ENCODE results near the gene PSMG4. TPM values are rescaled to one million over a fixed set of nuclear protein-coding genes. Genes with fewer than 3 reads are reported as not detected.

The PSMG4 gene
- total and polyA plus RNA-seq, 2 donors (not counting 3 experiments of a cell fraction or from before 2014, with no cell fraction given): 31.4 to 46.0 TPM

DNA sequence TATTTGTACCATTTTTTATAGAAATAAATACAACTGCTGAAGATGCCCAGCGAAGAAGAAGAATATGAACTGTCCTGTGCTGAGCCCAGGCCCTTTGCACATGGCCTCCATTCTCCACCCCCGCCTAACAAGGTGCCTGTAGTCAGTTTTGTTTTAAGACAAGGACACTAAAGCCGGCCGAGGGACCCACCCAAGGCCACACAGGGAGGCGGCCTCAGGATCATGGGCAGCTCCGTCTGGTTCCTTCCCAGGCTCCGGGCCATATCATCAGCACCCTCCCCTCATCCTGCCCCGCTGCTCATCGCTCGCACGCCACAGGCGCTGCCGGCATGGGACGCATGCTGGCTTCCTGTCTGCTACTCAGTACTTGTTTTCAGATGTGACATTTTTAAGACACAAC is 21.3 kb downstream of the PSMG4 start:
- H3K4me3 ChIP-seq (replicated peaks in 1 of 3; ENCODE audit: insufficient read depth in 1 of 3, low read depth in 1 of 3, low read length in 3 of 3): no peak overlapping the region
- H3K79me2 ChIP-seq (ENCODE audit: control insufficient read depth, insufficient read depth, low read length): no peaks in the 10 kb centered on the region
- intact Hi-C loops (cut with micrococcal nuclease): loop anchor here (2.0 to 5.0 kb wide), 2 partner anchors 547 to 632 kb away; no protein-coding TSS in a partner anchor
- TF ChIP-seq POLR2AphosphoS5 (IDR thresholded peaks at IDR 0.05; ENCODE audit: insufficient read depth, low read depth, low read length): no peak
- H3K9ac ChIP-seq (replicated peaks; ENCODE audit: extremely low read depth, insufficient read depth, low read length): no peak overlapping the region
- ChIA-PET CTCF (interaction anchor here (0.5 to 4.0 kb wide), 35 partner anchors 12 to 875 kb away, joined by 3 to 133 read pairs (median 4); partner anchors contain the start of gene FAM50B), POLR2A (no interaction called here)
- H4K20me1 ChIP-seq (replicated peaks; ENCODE audit: control insufficient read depth, extremely low read depth, insufficient read depth, low read length): no peaks in the 10 kb centered on the region
- BruUV-seq (replicated peaks): no TSS peak
- H2AFZ ChIP-seq (ENCODE audit: low read depth, low read length): no peak overlapping the region
- no peaks in the 10 kb centered on the region for H3K27me3 ChIP-seq (ENCODE audit: control insufficient read depth in 2 of 2, insufficient read depth in 2 of 2, low read length in 2 of 2)
- H3K9me3 ChIP-seq (replicated peaks; ENCODE audit: control insufficient read depth, insufficient read depth, low read length): no peaks in the 10 kb centered on the region
- H3K27ac ChIP-seq (ENCODE audit: insufficient read depth, low read depth, low read length): no peak overlapping the region
- H3K36me3 ChIP-seq (ENCODE audit: control insufficient read depth in 2 of 2, extremely low read depth in 1 of 2, insufficient read depth in 2 of 2, low read length in 2 of 2): peaks cover 0 to 6% of the 10 kb centered on the region in 2 experiments
- no peaks in the 10 kb centered on the region for H3K9me1 ChIP-seq (replicated peaks; ENCODE audit: control insufficient read depth, extremely low read depth, insufficient read depth, low read length)
- DNase-seq (ENCODE audit: low read depth, low spot score) (no peak), FAIRE-seq (no peak)
- H3K4me2 ChIP-seq (ENCODE audit: insufficient read depth, low read length): no peak overlapping the region
- H3K4me1 ChIP-seq (ENCODE audit: control insufficient read depth, extremely low read depth, insufficient read depth, low read length): peaks cover 27% of the 10 kb centered on the region
- dilution Hi-C loops (cut with MboI; ENCODE audit: extremely low pct_ligation_motif_present, low sequenced_read_pairs): loop anchor here (25.0 kb wide), 1 partner anchor 707 kb away; no protein-coding TSS in a partner anchor

- Histone ChIP-seq H3K4me2 (ENCODE audit: insufficient read depth, low read length) (peak overlapping the region; percentile 60), H3K9me1 (replicated peaks; ENCODE audit: control insufficient read depth, extremely low read depth, insufficient read depth, low read length) (no peaks in the 10 kb centered on the region), H3K79me2 (ENCODE audit: control insufficient read depth, insufficient read depth, low read length) (no peaks in the 10 kb centered on the region), H3K27ac (ENCODE audit: insufficient read depth, low read depth, low read length) (peak overlapping the region; percentile 97), H3K9ac (replicated peaks; ENCODE audit: extremely low read depth, insufficient read depth, low read length) (peak overlapping the region; percentile 78), H3K27me3 (ENCODE audit: control insufficient read depth in 2 of 2, insufficient read depth in 2 of 2, low read length in 2 of 2) (no peaks in the 10 kb centered on the region), H3K4me1 (ENCODE audit: control insufficient read depth, extremely low read depth, insufficient read depth, low read length) (peaks cover 27% of the 10 kb centered on the region), H3K9me3 (replicated peaks; ENCODE audit: control insufficient read depth, insufficient read depth, low read length) (no peaks in the 10 kb centered on the region), H2AFZ (ENCODE audit: low read depth, low read length) (no peak overlapping the region), H3K4me3 (replicated peaks in 1 of 3; ENCODE audit: insufficient read depth in 1 of 3, low read depth in 1 of 3, low read length in 3 of 3) (no peak overlapping the region), H3K36me3 (ENCODE audit: control insufficient read depth in 2 of 2, extremely low read depth in 1 of 2, insufficient read depth in 2 of 2, low read length in 2 of 2) (peaks cover 0 to 7% of the 10 kb centered on the region in 2 experiments), H4K20me1 (replicated peaks; ENCODE audit: control insufficient read depth, extremely low read depth, insufficient read depth, low read length) (no peaks in the 10 kb centered on the region)
- intact Hi-C loops (cut with micrococcal nuclease): loop anchor here (1.0 to 5.0 kb wide), 3 partner anchors 280 to 631 kb away; no protein-coding TSS in a partner anchor
- dilution Hi-C loops (cut with MboI; ENCODE audit: extremely low pct_ligation_motif_present, low sequenced_read_pairs): loop anchor here (25.0 kb wide), 1 partner anchor 706 kb away; no protein-coding TSS in a partner anchor
- no TSS peak for BruUV-seq (replicated peaks)
- peak; percentile 80 for FAIRE-seq
- CTCF ChIA-PET: interaction anchor here (0.6 to 4.0 kb wide), 23 partner anchors 9 to 729 kb away, joined by 3 to 133 read pairs (median 5); partner anchors contain the start of genes FAM50B and SLC22A23
- TF ChIP-seq JUN (IDR thresholded peaks at IDR 0.05; ENCODE audit: borderline replicate concordance, insufficient read depth, insufficient read length, low read depth) (no peak), MYC (IDR thresholded peaks at IDR 0.05; ENCODE audit: low read depth, low read length) (no peak), POLR2A (IDR thresholded peaks at IDR 0.05; ENCODE audit: low read depth, low read length) (no peak), EZH2 (IDR thresholded peaks at IDR 0.05; ENCODE audit: borderline replicate concordance, low read depth, low read length, severe bottlenecking) (no peak)
- DNase-seq (ENCODE audit: low read depth, low spot score): no peak
- POLR2A ChIA-PET: interaction anchor here (1.3 to 1.9 kb wide), 3 partner anchors 44 to 631 kb away, joined by 4 to 10 read pairs (median 6); no protein-coding TSS in a partner anchor
Measured at GRCh38 chr6:3280866-3281465, 22.2 kb downstream of the PSMG4 start.
